ENCODE results near the gene ZBTB7B. TPM values are rescaled to one million over a fixed set of nuclear protein-coding genes. Genes with fewer than 3 reads are reported as not detected.

ZBTB7B gene
- total RNA-seq, 1 experiment from 2014 or later = 44.1 TPM

- TF ChIP-seq CTCF (conservative IDR thresholded peaks at IDR 0.05) = no peak
- no peak for TF ChIP-seq EZH2 (IDR thresholded peaks at IDR 0.05; ENCODE audit: low read depth)
- no TSS peak for BruUV-seq (replicated peaks)
- H3F3A ChIP-seq (ENCODE audit: insufficient read depth, low read depth) = peaks cover 22% of the 10 kb centered on the region
- H3K4me1 ChIP-seq (replicated peaks; ENCODE audit: insufficient read depth) = peaks cover 14% of the 10 kb centered on the region
- H3K4me3 ChIP-seq = no peak overlapping the region
- no peaks in the 10 kb centered on the region for H3K9me2 ChIP-seq (ENCODE audit: insufficient read depth)
- H3K79me2 ChIP-seq (ENCODE audit: low read depth) = peaks cover 12% of the 10 kb centered on the region
- H3K9me3 ChIP-seq (ENCODE audit: insufficient read depth, low read depth) = no peaks in the 10 kb centered on the region
- intact Hi-C loops (cut with micrococcal nuclease; ENCODE audit: unreplicated experiment) = no loop called here
- no peaks in the 10 kb centered on the region for H4K20me1 ChIP-seq (ENCODE audit: insufficient read depth)
- ChIA-PET POLR2A (ENCODE audit: unreplicated experiment) (interaction anchor here (0.6 kb wide), 1 partner anchor 29 kb away, joined by 3 read pairs; no protein-coding TSS in a partner anchor), CTCF (no interaction called here)
- DNase-seq = no peak
- no peak overlapping the region for H3K4me2 ChIP-seq
- no peak overlapping the region for H3K27ac ChIP-seq
- H2AFZ ChIP-seq = no peak overlapping the region
- no peaks in the 10 kb centered on the region for H3K36me3 ChIP-seq (ENCODE audit: low read depth)
- H3K27me3 ChIP-seq (ENCODE audit: insufficient read depth, low read depth) = no peaks in the 10 kb centered on the region
Observed at GRCh38 chr1:154957091-154957657, 45.4 kb upstream of the ZBTB7B start.

GRCh38 chr1:154958036-154958435 is 44.6 kb upstream of the ZBTB7B start:
- no peaks in the 10 kb centered on the region for H3K9me3 ChIP-seq (ENCODE audit: insufficient read depth, low read depth)
- H3K27ac ChIP-seq = no peak overlapping the region
- H2AFZ ChIP-seq = no peak overlapping the region
- H3K36me3 ChIP-seq (ENCODE audit: low read depth) = no peaks in the 10 kb centered on the region
- BruUV-seq (replicated peaks) = no TSS peak
- no peak overlapping the region for H3K4me3 ChIP-seq
- peaks cover 12% of the 10 kb centered on the region for H3K79me2 ChIP-seq (ENCODE audit: low read depth)
- peaks cover 26% of the 10 kb centered on the region for H3F3A ChIP-seq (ENCODE audit: insufficient read depth, low read depth)
- no peaks in the 10 kb centered on the region for H4K20me1 ChIP-seq (ENCODE audit: insufficient read depth)
- intact Hi-C loops (cut with micrococcal nuclease; ENCODE audit: unreplicated experiment) = no loop called here
- H3K4me2 ChIP-seq = no peak overlapping the region
- H3K9me2 ChIP-seq (ENCODE audit: insufficient read depth) = no peaks in the 10 kb centered on the region
- no peak for DNase-seq
- TF ChIP-seq EZH2 (IDR thresholded peaks at IDR 0.05; ENCODE audit: low read depth) (no peak), CTCF (conservative IDR thresholded peaks at IDR 0.05) (no peak)
- H3K4me1 ChIP-seq (replicated peaks; ENCODE audit: insufficient read depth) = peaks cover 22% of the 10 kb centered on the region
- ChIA-PET POLR2A (ENCODE audit: unreplicated experiment) (interaction anchor here (0.6 kb wide), 1 partner anchor 75 kb away, joined by 3 read pairs; no protein-coding TSS in a partner anchor), CTCF (interaction anchor here (0.6 kb wide), 1 partner anchor 37 kb away, joined by 4 read pairs; no protein-coding TSS in a partner anchor)
- no peaks in the 10 kb centered on the region for H3K27me3 ChIP-seq (ENCODE audit: insufficient read depth, low read depth)

GRCh38 chr1:154958681-154959425 is 43.7 kb upstream of the ZBTB7B start:
- Histone ChIP-seq H3K79me2 (ENCODE audit: low read depth) (peaks cover 12% of the 10 kb centered on the region), H2AFZ (no peak overlapping the region), H3K9me2 (ENCODE audit: insufficient read depth) (no peaks in the 10 kb centered on the region), H3K9me3 (ENCODE audit: insufficient read depth, low read depth) (no peaks in the 10 kb centered on the region), H3K27me3 (ENCODE audit: insufficient read depth, low read depth) (no peaks in the 10 kb centered on the region), H3K27ac (no peak overlapping the region), H3F3A (ENCODE audit: insufficient read depth, low read depth) (peaks cover 32% of the 10 kb centered on the region), H3K4me3 (no peak overlapping the region), H4K20me1 (ENCODE audit: insufficient read depth) (no peaks in the 10 kb centered on the region), H3K36me3 (ENCODE audit: low read depth) (no peaks in the 10 kb centered on the region; the same call in 1 of the 2 replicates), H3K4me1 (replicated peaks; ENCODE audit: insufficient read depth) (peaks cover 24% of the 10 kb centered on the region), H3K4me2 (no peak overlapping the region)
- no peak for DNase-seq
- POLR2A ChIA-PET (ENCODE audit: unreplicated experiment) = interaction anchor here (0.6 kb wide), 1 partner anchor 76 kb away, joined by 3 read pairs; no protein-coding TSS in a partner anchor
- CTCF ChIA-PET = no interaction called here
- BruUV-seq (replicated peaks) = no TSS peak
- TF ChIP-seq EZH2 (IDR thresholded peaks at IDR 0.05; ENCODE audit: low read depth) = no peak
- no peak for TF ChIP-seq CTCF (conservative IDR thresholded peaks at IDR 0.05)
- intact Hi-C loops (cut with micrococcal nuclease; ENCODE audit: unreplicated experiment) = no loop called here

All from PC-9 (cell line).